Measurements from ENCODE around the gene DUSP22.
A peak's percentile ranks its signal among the peaks of the same experiment; 100 is the strongest.
"Not testable (repeated sequence)": the region's sequence is repeated elsewhere in the genome, so short reads cannot be mapped to it uniquely, and the experiment has no call there.

The DUSP22 gene

GRCh38 chr6:279341-280029 is 12.8 kb upstream of the DUSP22 start:
- no peak for DNase-seq (ENCODE audit: low read depth)

GRCh38 chr6:280775-281468 is 11.4 kb upstream of the DUSP22 start:
- DNase-seq (ENCODE audit: low read depth), result no peak

- no peak for DNase-seq (ENCODE audit: low read depth)
Observed at GRCh38 chr6:281469-282103, 10.7 kb upstream of the DUSP22 start.

- no peak for DNase-seq (ENCODE audit: low read depth)
Observed at GRCh38 chr6:282177-282866, 10.0 kb upstream of the DUSP22 start.

GRCh38 chr6:282867-283416 is 9.3 kb upstream of the DUSP22 start:
- no peak for DNase-seq (ENCODE audit: low read depth)

- DNase-seq (ENCODE audit: low read depth), result no peak
Observed at GRCh38 chr6:284486-284885, 7.8 kb upstream of the DUSP22 start.

- no peak for DNase-seq (ENCODE audit: low read depth)
Observed at GRCh38 chr6:285030-285771, 7.1 kb upstream of the DUSP22 start.

- not testable (repeated sequence) for DNase-seq (ENCODE audit: low read depth)
Observed at GRCh38 chr6:285902-286301, 6.4 kb upstream of the DUSP22 start.

- DNase-seq (ENCODE audit: low read depth), result no peak
Observed at GRCh38 chr6:286681-287488, 5.4 kb upstream of the DUSP22 start.

- DNase-seq (ENCODE audit: low read depth), result no peak
Observed at GRCh38 chr6:287489-287860, 4.8 kb upstream of the DUSP22 start.

GRCh38 chr6:288866-289265 is 3.4 kb upstream of the DUSP22 start:
- no peak for DNase-seq (ENCODE audit: low read depth)

GRCh38 chr6:290111-290922 is 2.0 kb upstream of the DUSP22 start:
- no peak for DNase-seq (ENCODE audit: low read depth)

- DNase-seq (ENCODE audit: low read depth), result no peak
Observed at GRCh38 chr6:291204-291696, 1.0 kb upstream of the DUSP22 start.

GRCh38 chr6:292506-293192 is 362 bp downstream of the DUSP22 start:
- DNase-seq (ENCODE audit: low read depth), result peak; percentile 68

- DNase-seq (ENCODE audit: low read depth), result peak; percentile 18
Observed at GRCh38 chr6:293193-294174, 1.2 kb downstream of the DUSP22 start.

- no peak for DNase-seq (ENCODE audit: low read depth)
Observed at GRCh38 chr6:294656-295565, 2.6 kb downstream of the DUSP22 start.
